Neural cell (in vitro differentiated cells): ENCODE data around the gene AFDN. TPM values are rescaled to one million over a fixed set of nuclear protein-coding genes. Genes with fewer than 3 reads are reported as not detected.

Experiments
- H2AFZ ChIP-seq: fragments of 200-600, 300-800 bp; sonication (generic), shearing (Covaris generic); 2 replicates; pipeline ENCODE4 v1.6.0; 2014; ENCODE audit warnings: low read depth, mild to moderate bottlenecking, antibody characterized with exemption, low read length, moderate library complexity
- H3F3A ChIP-seq: fragments of 200-600 bp; shearing (Covaris generic); 2 replicates; pipeline ENCODE4 v1.6.1; 2016; ENCODE audit warnings: mild to moderate bottlenecking, moderate library complexity, mixed read lengths, antibody characterized with exemption, low read length; ENCODE audit not compliant: insufficient read depth, poor library complexity, severe bottlenecking
- H3K27ac ChIP-seq: fragments of 200-600, 300-800 bp; sonication (generic), shearing (Covaris generic); 2 replicates; pipeline ENCODE4 v1.5.1; 2014; ENCODE audit warnings: mild to moderate bottlenecking, low read length, moderate library complexity
- H3K27me3 ChIP-seq: fragments of 300-800, 200-600 bp; sonication (generic), shearing (Covaris generic); 2 replicates; pipeline ENCODE4 v1.6.0; 2014; ENCODE audit warnings: mild to moderate bottlenecking, low read depth, low read length, moderate library complexity; ENCODE audit not compliant: insufficient read depth
- H3K36me3 ChIP-seq: fragments of 300-800, 200-600 bp; sonication (generic), shearing (Covaris generic); 2 replicates; pipeline ENCODE4 v1.5.1; 2014; ENCODE audit warnings: mild to moderate bottlenecking, antibody characterized with exemption, low read length, moderate library complexity; ENCODE audit not compliant: insufficient read depth
- H3K4me2 ChIP-seq: fragments of 300-800, 200-600 bp; sonication (generic), shearing (Covaris generic); 2 replicates; pipeline ENCODE4 v1.6.0; 2014; ENCODE audit warnings: mild to moderate bottlenecking, low read length
- H3K4me3 ChIP-seq: fragments of 300-800, 200-600 bp; sonication (generic), shearing (Covaris generic); 2 replicates; pipeline ENCODE4 v1.5.1; 2014; ENCODE audit warnings: mild to moderate bottlenecking, low read length, moderate library complexity
- H3K79me2 ChIP-seq: fragments of 200-600 bp; shearing (Covaris generic); replicated peaks from 2 replicates; pipeline ENCODE4 v1.6.0; 2014; ENCODE audit warnings: mild to moderate bottlenecking, low read length, moderate library complexity; ENCODE audit not compliant: insufficient read depth
- H3K9ac ChIP-seq: fragments of 300-800, 200-600 bp; sonication (generic), shearing (Covaris generic); 2 replicates; pipeline ENCODE4 v1.6.1; 2016; ENCODE audit warnings: mild to moderate bottlenecking, low read length, mixed read lengths
- H3K9me2 ChIP-seq: fragments of 200-600 bp; shearing (Covaris generic); 2 replicates; pipeline ENCODE4 v1.6.1; 2016; ENCODE audit warnings: mild to moderate bottlenecking, low read length, mixed read lengths; ENCODE audit not compliant: insufficient read depth
- H3K9me3 ChIP-seq: fragments of 200-600, 300-800 bp; sonication (generic), shearing (Covaris generic); 2 replicates; pipeline ENCODE4 v1.6.1; 2016; ENCODE audit warnings: mild to moderate bottlenecking, mixed run types, low read length, moderate library complexity, mixed read lengths
- H4K20me1 ChIP-seq: fragments of 200-600 bp; shearing (Covaris generic); 2 replicates; pipeline ENCODE4 v1.6.1; 2016; ENCODE audit warnings: mild to moderate bottlenecking, mixed run types; ENCODE audit not compliant: insufficient read depth
- CTCF ChIP-seq: fragments of 450-650 bp; IDR thresholded peaks from 2 replicates; pipeline ENCODE4 v1.5.1; 2014; ENCODE audit warnings: antibody characterized with exemption, mild to moderate bottlenecking, moderate library complexity; ENCODE audit not compliant: poor library complexity, severe bottlenecking
- EP300 ChIP-seq: fragments of 450-650 bp; conservative IDR thresholded peaks from 2 replicates; pipeline ENCODE4 v1.6.1; 2014; ENCODE audit warnings: antibody characterized with exemption, mild to moderate bottlenecking, moderate library complexity; ENCODE audit not compliant: poor library complexity, severe bottlenecking
- EZH2 ChIP-seq: fragments of 200-600, 300-800 bp; shearing (Covaris generic), sonication (generic); IDR thresholded peaks from 2 replicates; pipeline ENCODE4 v1.6.1; 2014; ENCODE audit warnings: antibody characterized with exemption, low read length, borderline replicate concordance, mild to moderate bottlenecking; ENCODE audit not compliant: insufficient read depth, poor library complexity, severe bottlenecking
- MXI1 ChIP-seq: fragments of 450-650 bp; conservative IDR thresholded peaks from 2 replicates; pipeline ENCODE4 v1.6.1; 2014; ENCODE audit warnings: antibody characterized with exemption, mild to moderate bottlenecking; ENCODE audit not compliant: poor library complexity, severe bottlenecking
- POLR2AphosphoS5 ChIP-seq: IDR thresholded peaks from 2 replicates; pipeline ENCODE4 v1.6.1; 2012
- RAD21 ChIP-seq: fragments of 450-650 bp; conservative IDR thresholded peaks from 2 replicates; pipeline ENCODE4 v1.6.1; 2014; ENCODE audit warnings: antibody characterized with exemption, mild to moderate bottlenecking, moderate library complexity
- REST ChIP-seq: IDR thresholded peaks from 2 replicates; pipeline ENCODE4 v1.6.1; 2012; ENCODE audit warnings: borderline replicate concordance
- SMC3 ChIP-seq: fragments of 450-650 bp; conservative IDR thresholded peaks from 2 replicates; pipeline ENCODE4 v1.6.1; 2014; ENCODE audit warnings: antibody characterized with exemption, mild to moderate bottlenecking, moderate library complexity; ENCODE audit not compliant: poor library complexity
- TAF1 ChIP-seq: IDR thresholded peaks from 2 replicates; pipeline ENCODE4 v1.6.1; 2012; ENCODE audit warnings: low read depth
- polyA plus RNA-seq: library from polyadenylated mRNA; depleted of rRNA; stranded (reverse); fragments of >200 nt; gene quantifications from 2 replicates; pipeline ENCODE4 v1.2.3, GENCODE V29; 2014

Gene AFDN
- polyA plus RNA-seq, 1 donor from 2014 or later, result 193 TPM

GRCh38 chr6:167990016-167990945 is 163.6 kb downstream of the AFDN start:
- TF ChIP-seq RAD21 (no peak), EP300 (no peak), REST (no peak), CTCF (no peak), POLR2AphosphoS5 (no peak), MXI1 (no peak), EZH2 (no peak), TAF1 (no peak), SMC3 (no peak)

GRCh38 chr6:167993169-167993568 is 166.5 kb downstream of the AFDN start:
- no peaks in the 10 kb centered on the region for H3K9me3 ChIP-seq
- no peak for TF ChIP-seq MXI1
- TF ChIP-seq EP300, result no peak
- TF ChIP-seq POLR2AphosphoS5, result no peak
- TF ChIP-seq EZH2, result no peak
- TF ChIP-seq TAF1, result no peak
- TF ChIP-seq CTCF, result no peak
- TF ChIP-seq REST, result no peak
- TF ChIP-seq SMC3, result no peak
- TF ChIP-seq RAD21, result no peak
- no peak overlapping the region for H3K27ac ChIP-seq
- H3K4me2 ChIP-seq, result no peak overlapping the region
- H2AFZ ChIP-seq, result no peak overlapping the region
- no peak overlapping the region for H3K9ac ChIP-seq
- no peaks in the 10 kb centered on the region for H4K20me1 ChIP-seq
- no peak overlapping the region for H3K4me3 ChIP-seq
- H3K36me3 ChIP-seq, result no peaks in the 10 kb centered on the region
- no peaks in the 10 kb centered on the region for H3K9me2 ChIP-seq
- H3K27me3 ChIP-seq, result no peaks in the 10 kb centered on the region
- no peaks in the 10 kb centered on the region for H3F3A ChIP-seq
- H3K79me2 ChIP-seq, result no peaks in the 10 kb centered on the region

More at GRCh38 chr6:167990016-167990945, 163.6 kb downstream of the AFDN start:
- Histone ChIP-seq H3K9ac (no peak overlapping the region), H3K27me3 (no peaks in the 10 kb centered on the region), H3K27ac (no peak overlapping the region), H3K4me2 (no peak overlapping the region), H3K9me2 (no peaks in the 10 kb centered on the region), H3K9me3 (no peaks in the 10 kb centered on the region), H3F3A (no peaks in the 10 kb centered on the region), H3K36me3 (no peaks in the 10 kb centered on the region), H2AFZ (no peak overlapping the region), H4K20me1 (no peaks in the 10 kb centered on the region), H3K4me3 (no peak overlapping the region), H3K79me2 (no peaks in the 10 kb centered on the region)
